Heart right ventricle (tissue), 16 donors: ENCODE measurements around the gene EBF3. TPM values are rescaled to one million over a fixed set of nuclear protein-coding genes. Genes with fewer than 3 reads are reported as not detected.

Source experiments
- ATAC-seq, 8 donors: fragments of 200-7000 bp; cut with Tn5 transposase; one replicate each; pipeline ENCODE4 v1.9.1; 2020; ENCODE audit warnings: mild to moderate bottlenecking in 8 of 8, moderate library complexity in 8 of 8, moderate number of reproducible peaks in 1 of 8
- DNase-seq, 2 donors: peaks; one replicate each; pipeline ENCODE4 v3.0.0-alpha.2; 2020
- H3K27ac ChIP-seq, 10 donors: fragments of 200-600 bp; sonication (generic) in 2 of 10; one replicate each; pipeline versions ENCODE4 v1.5.0 to v1.8.0; 2020 to 2022; ENCODE audit warnings: mild to moderate bottlenecking in 3 of 10
- H3K27me3 ChIP-seq, 7 donors: fragments of 200-600 bp; one replicate each; pipeline ENCODE4 v1.8.0; 2021 to 2022; ENCODE audit warnings: mild to moderate bottlenecking in 2 of 7
- H3K36me3 ChIP-seq, 9 donors: fragments of 200-600 bp; sonication (generic) in 1 of 9; one replicate each; pipeline versions ENCODE4 v1.5.0 to v1.8.0; 2020 to 2022; ENCODE audit warnings: mild to moderate bottlenecking in 2 of 9
- H3K4me1 ChIP-seq, 9 donors: fragments of 200-600 bp; sonication (generic) in 1 of 9; one replicate each; pipeline versions ENCODE4 v1.5.0 to v1.8.0; 2020 to 2022; ENCODE audit warnings: mild to moderate bottlenecking in 4 of 9
- H3K4me3 ChIP-seq, 10 donors: fragments of 200-600 bp; sonication (generic) in 2 of 10; one replicate each; pipeline versions ENCODE4 v1.5.0 to v1.8.0; 2020 to 2022; ENCODE audit warnings: mild to moderate bottlenecking in 7 of 10, moderate library complexity in 2 of 10
- H3K9me3 ChIP-seq, 11 donors: fragments of 200-600 bp in 10 of 11; sonication (generic) in 2 of 11; one replicate each; pipeline versions ENCODE4 v1.5.0 to v1.8.0; 2013 to 2022; ENCODE audit warnings: mild to moderate bottlenecking in 2 of 11, control low read depth in 1 of 11, moderate library complexity in 1 of 11
- CTCF ChIP-seq, 9 donors: fragments of 200-600 bp; sonication (generic) in 2 of 9; IDR thresholded peaks; one replicate each; pipeline versions ENCODE4 v1.5.0 to v1.8.0; 2021 to 2022; ENCODE audit warnings: antibody characterized with exemption in 9 of 9, mild to moderate bottlenecking in 5 of 9, moderate library complexity in 1 of 9
- WGBS, 2 donors: extraction: QIAGEN DNeasy Blood & Tissue Kit; methylation state at CpG; one replicate each; pipeline ENCODE4 v1.1.7; 2013; ENCODE audit warnings: inconsistent platforms in 1 of 2; 5-methylcytosine and 5-hydroxymethylcytosine counted together
- intact Hi-C, 10 donors: fragments of 100-400 bp; cut with DNase I; formaldehyde crosslinking; loops; one replicate each; pipeline versions ENCODE4 v1.11.1 to v1.14.2; 2022
- polyA plus RNA-seq, 2 donors: library from polyadenylated mRNA; stranded (reverse); fragments of 200-250 nt; gene quantifications; one replicate each; pipeline ENCODE4 v1.2.3, GENCODE V29; 2013
- total RNA-seq, 10 donors: library from RNA; stranded (reverse); fragmentation: NEBNext Ultra II Directional in 3 of 10; extraction: Animal tissue kit (Norgen Biotek cat#: 25700) in 3 of 10; gene quantifications; one replicate each; pipeline versions ENCODE4 v1.2.1 to v1.2.4, GENCODE V29; 2021 to 2023
- donor health status: Arrhythmogenic right ventricular cardiomyopathy.
- donor health status: ischemic (EF 13 %, LVEDD 7.1; RV severe dilation, severe dysfunction).
- donor health status: healthy with polysubstance abuse.
- donor health status: DM: no; HTN: yes; CAD: no.
- donor health status: DM: no; HTN: no; CAD: no.
- donor health status: ischemic (EF 25% LVEDD 6.9; RV normal size, moderate dysfunction).
- donor health status: ischemic (EF 25% LVEDD 5.7; RV mildly dilated, moderate dysfunction).
- donor health status: healthy.
- donor health status: DM: yes; HTN: yes; CAD: no.
- donor health status: Ischemic cardiomyopathy.
- donor health status: ischemic (EF 35%, LVEDD 5.7; RV mildly dilated, moderate dysfunction).
- donor health status: nonischemic (EF 11% LVEDD 7.7; RV severe dilation, severe dysfunction).
- donor health status: DM: yes; HTN: yes; CAD: no.
- donor health status: PGD.
- donor health status: ischemic (EF 29% LVEDD 5.4; RV normal size, mild dysfunction).
- donor health status: nonischemic (EF 23%, LVEDD 6.1; RV moderate dilation, normal function).

EBF3 gene
- total and polyA plus RNA-seq, 12 donors: 3.9 to 12.2 (median 5.6) TPM

GRCh38 chr10:129935102-129935866 lies 28.8 kb downstream of the EBF3 start:
- no peak overlapping the region for H3K4me3 ChIP-seq
- no peak for TF ChIP-seq CTCF (IDR thresholded peaks at IDR 0.05)
- intact Hi-C loops: loop anchor here in 1 of 10 donors (5.0 kb wide), 1 partner anchor 38 kb away; no protein-coding TSS in a partner anchor
- ATAC-seq (no peak), DNase-seq (no peak)
- H3K27ac ChIP-seq: no peak overlapping the region
- no peaks in the 10 kb centered on the region for H3K27me3 ChIP-seq
- H3K9me3 ChIP-seq: no peaks in the 10 kb centered on the region
- 94% methylated on average over 16 of the region's 16 CpGs for WGBS, 2 donors
- H3K4me1 ChIP-seq: peaks cover 6 to 71% (median 31%) of the 10 kb centered on the region in 9 donors
- H3K36me3 ChIP-seq: peaks cover 0 to 5% (median 0%) of the 10 kb centered on the region in 9 donors

- DNase-seq: no peak
- Histone ChIP-seq H3K27me3 (no peaks in the 10 kb centered on the region), H3K9me3 (no peaks in the 10 kb centered on the region), H3K36me3 (peaks cover 0 to 5% (median 0%) of the 10 kb centered on the region in 9 donors), H3K4me1 (peaks cover 2 to 71% (median 22%) of the 10 kb centered on the region in 9 donors), H3K4me3 (no peak overlapping the region), H3K27ac (no peak overlapping the region)
- 90 to 93% methylated on average over 12 of the region's 12 CpGs for WGBS, 2 donors
- no peak for ATAC-seq
- no peak for TF ChIP-seq CTCF (IDR thresholded peaks at IDR 0.05)
- intact Hi-C loops: no loop called here
These were observed 29.7 kb downstream of the EBF3 start for GRCh38 chr10:129934196-129934925.

- peaks cover 0 to 5% (median 0%) of the 10 kb centered on the region in 9 donors for H3K36me3 ChIP-seq
- no peak overlapping the region for H3K27ac ChIP-seq
- peak in 1 of 8 donors; percentile 9 for ATAC-seq
- 81 to 83% methylated on average over 14 of the region's 14 CpGs for WGBS, 2 donors
- H3K4me1 ChIP-seq: peaks cover 0 to 70% (median 15%) of the 10 kb centered on the region in 9 donors
- no peaks in the 10 kb centered on the region for H3K9me3 ChIP-seq
- intact Hi-C loops: no loop called here
- no peaks in the 10 kb centered on the region for H3K27me3 ChIP-seq
- no peak for TF ChIP-seq CTCF (IDR thresholded peaks at IDR 0.05)
- no peak for DNase-seq
- no peak overlapping the region for H3K4me3 ChIP-seq
These were observed 30.5 kb downstream of the EBF3 start for GRCh38 chr10:129933456-129934092.

GRCh38 chr10:129932751-129933433 lies 31.2 kb downstream of the EBF3 start:
- Histone ChIP-seq H3K9me3 (no peaks in the 10 kb centered on the region), H3K27me3 (no peaks in the 10 kb centered on the region), H3K4me3 (no peak overlapping the region), H3K27ac (no peak overlapping the region), H3K4me1 (peaks cover 0 to 64% (median 14%) of the 10 kb centered on the region in 9 donors), H3K36me3 (peaks cover 0 to 5% (median 0%) of the 10 kb centered on the region in 9 donors)
- 87 to 89% methylated on average over 24 of the region's 24 CpGs for whole genome bisulfite sequencing, 2 donors
- ATAC-seq: no peak
- intact Hi-C loops: no loop called here
- DNase-seq: no peak
- TF ChIP-seq CTCF (IDR thresholded peaks at IDR 0.05): no peak
